K562 (cell line): ENCODE measurements around the gene USP24. TPM values are rescaled to one million over a fixed set of nuclear protein-coding genes. Genes with fewer than 3 reads are reported as not detected.

Experiments used
- COPS2 ChIP-seq: fragments of 450-650 bp; conservative IDR thresholded peaks from 2 replicates; pipeline ENCODE4 v1.6.1; 2016; ENCODE audit warnings: mild to moderate bottlenecking, moderate library complexity
- HDAC8 ChIP-seq: fragments of 450-650 bp; IDR thresholded peaks from 2 replicates; pipeline ENCODE4 v1.6.1; 2016; ENCODE audit warnings: mild to moderate bottlenecking, missing genetic modification characterization, moderate library complexity, missing compliant biosample characterization
- L3MBTL2 ChIP-seq: fragments of 450-650 bp; IDR thresholded peaks from 2 replicates; pipeline ENCODE4 v1.6.1; 2016; ENCODE audit warnings: mild to moderate bottlenecking, moderate library complexity
- MCM7 ChIP-seq, 2 experiments: fragments of 450-650 bp; IDR thresholded peaks; 2 replicates each; pipeline ENCODE4 v1.6.1; 2016 to 2018
- MXI1 ChIP-seq: IDR thresholded peaks from 2 replicates; pipeline ENCODE4 v1.6.1; 2011; ENCODE audit warnings: low read depth, mild to moderate bottlenecking, improper control_type of control experiment, low read length
- POLR3G ChIP-seq: IDR thresholded peaks from 2 replicates; pipeline ENCODE4 v1.6.1; 2011; ENCODE audit not compliant: insufficient read length, insufficient replicate concordance; ENCODE audit errors: extremely low read depth
- PURB ChIP-seq: sonication (generic); formaldehyde crosslinking; IDR thresholded peaks from 2 replicates; pipeline ENCODE4 v1.9.0; 2021; ENCODE audit warnings: low read depth, mild to moderate bottlenecking, missing genetic modification reagents
- SIX5 ChIP-seq, 2 experiments: IDR thresholded peaks; 2 replicates each; pipeline ENCODE4 v1.6.1; 2011; ENCODE audit warnings: low read length in 2 of 2, borderline replicate concordance in 1 of 2, low read depth in 1 of 2, mild to moderate bottlenecking in 1 of 2, moderate library complexity in 1 of 2; ENCODE audit not compliant: insufficient read depth in 1 of 2
- SMAD4 ChIP-seq: fragments of 250-450 bp; sonication (Bioruptor Pico); conservative IDR thresholded peaks from 2 replicates; pipeline ENCODE4 v1.8.0; 2021; ENCODE audit warnings: inconsistent platforms, mild to moderate bottlenecking, moderate library complexity
- ZNF830 ChIP-seq: fragments of 250-450 bp; sonication (Bioruptor Pico); IDR thresholded peaks from 2 replicates; pipeline ENCODE4 v1.5.0; 2021; ENCODE audit warnings: mild to moderate bottlenecking
- polyA plus RNA-seq, 8 experiments: library from polyadenylated mRNA; depleted of rRNA in 4 of 8; stranded (reverse) in 5 of 8; unstranded in 3 of 8; fragments of >200 nt; fragmentation: Nextera tagmentation in 2 of 8; fragmentation: Illumina TruSeq in 1 of 8; extraction: Ambion mirVana in 2 of 8; extraction: Trizol in 1 of 8; gene quantifications; 2 replicates each; pipeline versions ENCODE4 v1.2.1 to v1.2.3, GENCODE V29; 2011 to 2014; ENCODE audit warnings: inconsistent platforms in 1 of 8, missing spikeins in 1 of 8
- total RNA-seq, 7 experiments: library from RNA; depleted of rRNA in 6 of 7; stranded (reverse); fragments of >200 nt in 6 of 7; fragmentation: Illumina TruSeq in 2 of 7; extraction: Trizol in 2 of 7; gene quantifications; 2 replicates each; pipeline versions ENCODE4 v1.2.1 to v1.2.3, GENCODE V29; 2011 to 2021; ENCODE audit warnings: low replicate concordance in 1 of 7
- TF ChIP-seq, protein P1 (sequence below): fragments of 450-650 bp; IDR thresholded peaks from 2 replicates; pipeline ENCODE4 v1.6.1; 2016; ENCODE audit warnings: mild to moderate bottlenecking, moderate library complexity
- TF ChIP-seq, protein P2 (sequence below): fragments of 450-650 bp; IDR thresholded peaks from 2 replicates; pipeline ENCODE4 v1.6.1; 2018; ENCODE audit warnings: mild to moderate bottlenecking, low read depth; ENCODE audit not compliant: partially characterized antibody
- TF ChIP-seq, protein P3 (sequence below): sonication (generic); formaldehyde crosslinking; IDR thresholded peaks from 2 replicates; pipeline ENCODE4 v1.8.0; 2022; ENCODE audit warnings: missing genetic modification reagents, mild to moderate bottlenecking, borderline replicate concordance

Gene USP24
- total and polyA plus RNA-seq, 9 of the 15 experiments (the other 6 are each of a cell fraction or from before 2014, with no cell fraction given) = 7.7 to 62.6 (median 36.8) TPM

DNA sequence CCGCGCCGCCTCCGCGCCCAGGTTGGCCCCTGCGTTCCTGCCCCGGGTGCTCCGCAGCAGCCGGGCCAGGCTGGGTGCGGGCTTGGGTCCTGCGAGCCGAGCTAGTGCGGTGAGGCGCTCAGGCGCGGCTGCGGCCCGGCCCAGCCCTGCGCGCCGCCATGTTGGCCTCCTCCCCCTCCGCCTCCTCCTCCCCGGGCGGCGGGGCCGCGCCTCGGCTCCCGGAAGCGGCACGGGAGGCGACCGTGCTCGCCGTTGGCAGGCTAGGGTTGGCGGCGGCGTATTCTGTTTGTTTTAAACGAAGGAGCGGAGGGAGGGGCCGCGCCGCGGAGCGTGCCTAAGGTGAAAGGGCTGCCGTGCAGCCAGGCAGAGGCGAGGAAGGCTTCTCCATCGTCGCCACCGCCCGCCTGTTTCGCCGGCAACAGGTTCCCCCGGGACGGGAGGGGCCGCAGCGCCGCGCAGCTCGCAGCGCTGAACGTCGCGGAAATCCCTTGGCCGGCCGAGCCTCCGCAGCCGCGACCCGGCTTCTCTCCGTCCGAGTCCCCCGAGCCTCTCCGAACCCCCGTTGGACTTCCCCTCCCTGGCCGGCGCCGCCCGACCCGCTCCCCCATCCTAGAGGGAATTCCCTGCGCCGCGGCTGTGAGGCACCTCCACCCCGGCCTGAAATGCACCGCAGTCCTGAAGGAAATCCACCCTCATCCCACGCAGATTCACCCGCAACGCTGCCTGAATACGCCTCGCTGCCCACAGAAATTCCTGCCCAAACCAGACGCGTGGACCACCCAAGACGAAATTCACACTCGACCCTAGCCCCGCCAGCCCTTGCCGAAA is at the start of gene USP24 (continued):
- TF ChIP-seq, protein P1, sequence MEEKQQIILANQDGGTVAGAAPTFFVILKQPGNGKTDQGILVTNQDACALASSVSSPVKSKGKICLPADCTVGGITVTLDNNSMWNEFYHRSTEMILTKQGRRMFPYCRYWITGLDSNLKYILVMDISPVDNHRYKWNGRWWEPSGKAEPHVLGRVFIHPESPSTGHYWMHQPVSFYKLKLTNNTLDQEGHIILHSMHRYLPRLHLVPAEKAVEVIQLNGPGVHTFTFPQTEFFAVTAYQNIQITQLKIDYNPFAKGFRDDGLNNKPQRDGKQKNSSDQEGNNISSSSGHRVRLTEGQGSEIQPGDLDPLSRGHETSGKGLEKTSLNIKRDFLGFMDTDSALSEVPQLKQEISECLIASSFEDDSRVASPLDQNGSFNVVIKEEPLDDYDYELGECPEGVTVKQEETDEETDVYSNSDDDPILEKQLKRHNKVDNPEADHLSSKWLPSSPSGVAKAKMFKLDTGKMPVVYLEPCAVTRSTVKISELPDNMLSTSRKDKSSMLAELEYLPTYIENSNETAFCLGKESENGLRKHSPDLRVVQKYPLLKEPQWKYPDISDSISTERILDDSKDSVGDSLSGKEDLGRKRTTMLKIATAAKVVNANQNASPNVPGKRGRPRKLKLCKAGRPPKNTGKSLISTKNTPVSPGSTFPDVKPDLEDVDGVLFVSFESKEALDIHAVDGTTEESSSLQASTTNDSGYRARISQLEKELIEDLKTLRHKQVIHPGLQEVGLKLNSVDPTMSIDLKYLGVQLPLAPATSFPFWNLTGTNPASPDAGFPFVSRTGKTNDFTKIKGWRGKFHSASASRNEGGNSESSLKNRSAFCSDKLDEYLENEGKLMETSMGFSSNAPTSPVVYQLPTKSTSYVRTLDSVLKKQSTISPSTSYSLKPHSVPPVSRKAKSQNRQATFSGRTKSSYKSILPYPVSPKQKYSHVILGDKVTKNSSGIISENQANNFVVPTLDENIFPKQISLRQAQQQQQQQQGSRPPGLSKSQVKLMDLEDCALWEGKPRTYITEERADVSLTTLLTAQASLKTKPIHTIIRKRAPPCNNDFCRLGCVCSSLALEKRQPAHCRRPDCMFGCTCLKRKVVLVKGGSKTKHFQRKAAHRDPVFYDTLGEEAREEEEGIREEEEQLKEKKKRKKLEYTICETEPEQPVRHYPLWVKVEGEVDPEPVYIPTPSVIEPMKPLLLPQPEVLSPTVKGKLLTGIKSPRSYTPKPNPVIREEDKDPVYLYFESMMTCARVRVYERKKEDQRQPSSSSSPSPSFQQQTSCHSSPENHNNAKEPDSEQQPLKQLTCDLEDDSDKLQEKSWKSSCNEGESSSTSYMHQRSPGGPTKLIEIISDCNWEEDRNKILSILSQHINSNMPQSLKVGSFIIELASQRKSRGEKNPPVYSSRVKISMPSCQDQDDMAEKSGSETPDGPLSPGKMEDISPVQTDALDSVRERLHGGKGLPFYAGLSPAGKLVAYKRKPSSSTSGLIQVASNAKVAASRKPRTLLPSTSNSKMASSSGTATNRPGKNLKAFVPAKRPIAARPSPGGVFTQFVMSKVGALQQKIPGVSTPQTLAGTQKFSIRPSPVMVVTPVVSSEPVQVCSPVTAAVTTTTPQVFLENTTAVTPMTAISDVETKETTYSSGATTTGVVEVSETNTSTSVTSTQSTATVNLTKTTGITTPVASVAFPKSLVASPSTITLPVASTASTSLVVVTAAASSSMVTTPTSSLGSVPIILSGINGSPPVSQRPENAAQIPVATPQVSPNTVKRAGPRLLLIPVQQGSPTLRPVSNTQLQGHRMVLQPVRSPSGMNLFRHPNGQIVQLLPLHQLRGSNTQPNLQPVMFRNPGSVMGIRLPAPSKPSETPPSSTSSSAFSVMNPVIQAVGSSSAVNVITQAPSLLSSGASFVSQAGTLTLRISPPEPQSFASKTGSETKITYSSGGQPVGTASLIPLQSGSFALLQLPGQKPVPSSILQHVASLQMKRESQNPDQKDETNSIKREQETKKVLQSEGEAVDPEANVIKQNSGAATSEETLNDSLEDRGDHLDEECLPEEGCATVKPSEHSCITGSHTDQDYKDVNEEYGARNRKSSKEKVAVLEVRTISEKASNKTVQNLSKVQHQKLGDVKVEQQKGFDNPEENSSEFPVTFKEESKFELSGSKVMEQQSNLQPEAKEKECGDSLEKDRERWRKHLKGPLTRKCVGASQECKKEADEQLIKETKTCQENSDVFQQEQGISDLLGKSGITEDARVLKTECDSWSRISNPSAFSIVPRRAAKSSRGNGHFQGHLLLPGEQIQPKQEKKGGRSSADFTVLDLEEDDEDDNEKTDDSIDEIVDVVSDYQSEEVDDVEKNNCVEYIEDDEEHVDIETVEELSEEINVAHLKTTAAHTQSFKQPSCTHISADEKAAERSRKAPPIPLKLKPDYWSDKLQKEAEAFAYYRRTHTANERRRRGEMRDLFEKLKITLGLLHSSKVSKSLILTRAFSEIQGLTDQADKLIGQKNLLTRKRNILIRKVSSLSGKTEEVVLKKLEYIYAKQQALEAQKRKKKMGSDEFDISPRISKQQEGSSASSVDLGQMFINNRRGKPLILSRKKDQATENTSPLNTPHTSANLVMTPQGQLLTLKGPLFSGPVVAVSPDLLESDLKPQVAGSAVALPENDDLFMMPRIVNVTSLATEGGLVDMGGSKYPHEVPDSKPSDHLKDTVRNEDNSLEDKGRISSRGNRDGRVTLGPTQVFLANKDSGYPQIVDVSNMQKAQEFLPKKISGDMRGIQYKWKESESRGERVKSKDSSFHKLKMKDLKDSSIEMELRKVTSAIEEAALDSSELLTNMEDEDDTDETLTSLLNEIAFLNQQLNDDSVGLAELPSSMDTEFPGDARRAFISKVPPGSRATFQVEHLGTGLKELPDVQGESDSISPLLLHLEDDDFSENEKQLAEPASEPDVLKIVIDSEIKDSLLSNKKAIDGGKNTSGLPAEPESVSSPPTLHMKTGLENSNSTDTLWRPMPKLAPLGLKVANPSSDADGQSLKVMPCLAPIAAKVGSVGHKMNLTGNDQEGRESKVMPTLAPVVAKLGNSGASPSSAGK = no peak
- TF ChIP-seq MXI1 (no peak), HDAC8 (tag) (peak; percentile 51; the same call in 1 of the 2 replicates), ZNF830 (CRISPR knock-in tag) (peak; percentile 85; the same call in 1 of the 2 replicates), COPS2 (no peak), MCM7 (IDR thresholded peaks at IDR 0.05) (no peak), PURB (no peak), SIX5 (IDR thresholded peaks at IDR 0.05; ENCODE audit: borderline replicate concordance in 1 of 2, insufficient read depth in 1 of 2, low read depth in 1 of 2, low read length in 2 of 2) (no peak), POLR3G (no peak), L3MBTL2 (peak; percentile 71; the same call in 1 of the 2 replicates), SMAD4 (CRISPR knock-in tag) (peak; percentile 76)
- TF ChIP-seq, protein P2, sequence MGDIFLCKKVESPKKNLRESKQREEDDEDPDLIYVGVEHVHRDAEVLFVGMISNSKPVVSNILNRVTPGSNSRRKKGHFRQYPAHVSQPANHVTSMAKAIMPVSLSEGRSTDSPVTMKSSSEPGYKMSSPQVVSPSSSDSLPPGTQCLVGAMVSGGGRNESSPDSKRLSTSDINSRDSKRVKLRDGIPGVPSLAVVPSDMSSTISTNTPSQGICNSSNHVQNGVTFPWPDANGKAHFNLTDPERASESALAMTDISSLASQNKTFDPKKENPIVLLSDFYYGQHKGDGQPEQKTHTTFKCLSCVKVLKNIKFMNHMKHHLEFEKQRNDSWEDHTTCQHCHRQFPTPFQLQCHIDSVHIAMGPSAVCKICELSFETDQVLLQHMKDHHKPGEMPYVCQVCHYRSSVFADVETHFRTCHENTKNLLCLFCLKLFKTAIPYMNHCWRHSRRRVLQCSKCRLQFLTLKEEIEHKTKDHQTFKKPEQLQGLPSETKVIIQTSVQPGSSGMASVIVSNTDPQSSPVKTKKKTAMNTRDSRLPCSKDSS = no peak
- TF ChIP-seq, protein P3, sequence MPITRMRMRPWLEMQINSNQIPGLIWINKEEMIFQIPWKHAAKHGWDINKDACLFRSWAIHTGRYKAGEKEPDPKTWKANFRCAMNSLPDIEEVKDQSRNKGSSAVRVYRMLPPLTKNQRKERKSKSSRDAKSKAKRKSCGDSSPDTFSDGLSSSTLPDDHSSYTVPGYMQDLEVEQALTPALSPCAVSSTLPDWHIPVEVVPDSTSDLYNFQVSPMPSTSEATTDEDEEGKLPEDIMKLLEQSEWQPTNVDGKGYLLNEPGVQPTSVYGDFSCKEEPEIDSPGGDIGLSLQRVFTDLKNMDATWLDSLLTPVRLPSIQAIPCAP = no peak
